Cerebellar nuclear complex (tissue), 1 donor: ENCODE results near the gene BTG2.

Experiments used
- DNase-seq, 2 experiments: peaks; one replicate each; lab custom pipeline; 2025; lab: John Stamatoyannopoulos, UW

Gene BTG2

GRCh38 chr1:203342192-203342940 lies 37.0 kb downstream of the BTG2 start:
- DNase-seq = no peak

GRCh38 chr1:203343956-203344754 lies 38.8 kb downstream of the BTG2 start:
- no peak for DNase-seq

- DNase-seq = no peak
These were observed 40.9 kb downstream of the BTG2 start for GRCh38 chr1:203346060-203346768.

DNA sequence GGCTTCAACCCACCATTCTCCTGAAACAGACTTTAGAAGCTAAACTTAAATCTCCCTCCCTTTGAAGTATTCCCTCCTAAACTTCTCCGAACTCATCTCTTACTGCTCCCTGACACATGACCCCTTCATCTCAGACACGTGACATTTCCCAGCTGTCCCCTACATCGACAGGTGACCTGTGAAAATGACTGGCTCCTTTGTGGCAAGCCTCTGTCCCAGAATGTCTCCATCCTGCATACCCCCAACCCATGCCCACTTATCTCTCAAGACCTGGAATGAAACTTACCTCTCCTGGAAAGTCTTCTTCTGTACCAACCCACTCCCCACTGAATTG lies 41.4 kb downstream of the BTG2 start:
- no peak for DNase-seq

GRCh38 chr1:203349166-203349565 lies 43.8 kb downstream of the BTG2 start:
- no peak for DNase-seq

GRCh38 chr1:203349773-203350524 lies 44.6 kb downstream of the BTG2 start:
- DNase-seq = no peak

DNA sequence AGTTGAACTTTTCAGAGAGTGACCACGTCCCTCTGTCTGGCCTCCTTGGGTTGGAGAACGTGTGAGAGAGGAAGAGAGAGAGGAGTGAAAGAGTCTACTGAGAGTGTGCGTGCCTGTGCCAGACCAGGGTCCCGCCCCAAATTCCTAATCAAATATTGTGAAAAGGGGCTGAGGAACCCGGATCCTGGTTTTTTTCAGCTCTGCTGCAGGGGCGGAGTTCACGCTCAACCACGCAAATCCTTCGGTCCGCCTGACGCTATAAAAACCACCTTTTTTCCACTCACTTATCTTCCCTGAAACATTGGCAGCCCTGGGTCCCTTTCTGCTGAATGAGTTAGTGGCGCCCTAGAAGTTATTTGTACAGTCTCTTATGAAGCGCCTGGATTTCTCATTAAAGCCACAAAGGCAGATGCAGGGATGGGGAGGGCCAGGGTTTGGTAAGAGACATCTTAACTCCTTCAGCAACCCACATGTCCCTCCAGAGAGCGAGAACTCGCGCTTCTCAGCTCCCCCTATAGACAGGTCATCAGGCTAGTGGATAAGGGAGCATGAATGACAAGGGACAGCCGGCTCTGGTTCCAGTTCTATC lies 45.8 kb downstream of the BTG2 start, which contains the start of gene FMOD:
TSS of gene FMOD (minus strand) at position 86 of the 589 bp plus-strand sequence. CDS start 2,852 bp downstream, outside the sequence.
- no peak for DNase-seq

GRCh38 chr1:203353486-203353885 lies 48.2 kb downstream of the BTG2 start:
- no peak for DNase-seq

DNA sequence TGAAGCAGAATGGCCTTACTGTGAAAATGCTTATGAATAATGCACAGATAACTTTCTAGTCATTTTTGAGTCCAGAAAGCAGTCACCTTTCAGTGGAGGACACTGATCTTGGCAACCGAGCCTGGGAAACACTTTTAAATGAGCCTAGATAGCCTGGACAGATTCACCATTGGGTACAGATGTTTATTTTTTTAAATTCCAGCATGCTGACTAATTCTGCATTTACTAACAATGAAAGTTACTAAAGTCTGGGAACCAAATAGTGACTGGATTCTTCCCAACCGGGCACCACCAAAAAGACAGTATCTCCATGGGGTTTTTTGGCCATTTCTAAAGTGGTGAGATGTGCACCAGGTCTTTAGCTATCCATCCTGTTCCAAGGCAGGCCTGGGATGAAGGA lies 48.9 kb downstream of the BTG2 start:
- no peak for DNase-seq

GRCh38 chr1:203359010-203359571 lies 53.8 kb downstream of the BTG2 start:
- no peak for DNase-seq
